HEK293 (cell line): Measurements from ENCODE around the gene USP24.

Experiments used
- HOXC10 ChIP-seq: sonication (generic); formaldehyde crosslinking; IDR thresholded peaks from 2 replicates; pipeline ENCODE4 v1.8.1; 2023; ENCODE audit warnings: mild to moderate bottlenecking, missing genetic modification reagents
- IKZF3 ChIP-seq: fragments of 450-650 bp; IDR thresholded peaks from 2 replicates; pipeline ENCODE4 v1.5.0; 2018; ENCODE audit warnings: missing biosample characterization, mild to moderate bottlenecking, missing genetic modification characterization, moderate library complexity
- KLF1 ChIP-seq: fragments of 450-650 bp; formaldehyde crosslinking; IDR thresholded peaks from 2 replicates; pipeline ENCODE4 v1.5.1; 2016; ENCODE audit warnings: missing biosample characterization, missing genetic modification characterization
- OVOL3 ChIP-seq: fragments of 450-650 bp; formaldehyde crosslinking; IDR thresholded peaks from 2 replicates; pipeline ENCODE4 v1.5.1; 2016; ENCODE audit warnings: missing biosample characterization, missing genetic modification characterization
- PATZ1 ChIP-seq: fragments of 450-650 bp; formaldehyde crosslinking; IDR thresholded peaks from 2 replicates; pipeline ENCODE4 v1.5.1; 2016; ENCODE audit warnings: missing biosample characterization, missing genetic modification characterization
- SCRT1 ChIP-seq: fragments of 450-650 bp; formaldehyde crosslinking; IDR thresholded peaks from 2 replicates; pipeline ENCODE4 v1.5.1; 2016; ENCODE audit warnings: missing biosample characterization, missing genetic modification characterization, borderline replicate concordance
- SP7 ChIP-seq: fragments of 450-650 bp; formaldehyde crosslinking; IDR thresholded peaks from 2 replicates; pipeline ENCODE4 v1.5.1; 2016; ENCODE audit warnings: missing biosample characterization, missing genetic modification characterization
- ZBTB11 ChIP-seq: fragments of 450-650 bp; formaldehyde crosslinking; conservative IDR thresholded peaks from 2 replicates; pipeline ENCODE4 v1.5.1; 2016; ENCODE audit warnings: low read depth, missing biosample characterization, missing genetic modification characterization
- ZFP69B ChIP-seq: fragments of 450-650 bp; formaldehyde crosslinking; IDR thresholded peaks from 2 replicates; pipeline ENCODE4 v1.5.1; 2016; ENCODE audit warnings: missing biosample characterization, missing genetic modification characterization
- ZNF10 ChIP-seq: fragments of 450-650 bp; formaldehyde crosslinking; IDR thresholded peaks from 2 replicates; pipeline ENCODE4 v1.5.1; 2017; ENCODE audit warnings: missing biosample characterization, missing genetic modification characterization
- ZNF155 ChIP-seq: fragments of 450-650 bp; formaldehyde crosslinking; IDR thresholded peaks from 2 replicates; pipeline ENCODE4 v1.5.1; 2016; ENCODE audit warnings: missing biosample characterization, missing genetic modification characterization
- ZNF23 ChIP-seq: fragments of 450-650 bp; formaldehyde crosslinking; IDR thresholded peaks from 2 replicates; pipeline ENCODE4 v1.5.1; 2016; ENCODE audit warnings: missing biosample characterization, missing genetic modification characterization, borderline replicate concordance
- ZNF501 ChIP-seq: fragments of 450-650 bp; formaldehyde crosslinking; IDR thresholded peaks from 2 replicates; pipeline ENCODE4 v1.5.1; 2016; ENCODE audit warnings: missing biosample characterization, missing genetic modification characterization
- ZNF580 ChIP-seq: fragments of 450-650 bp; formaldehyde crosslinking; IDR thresholded peaks from 2 replicates; pipeline ENCODE4 v1.5.1; 2016; ENCODE audit warnings: missing biosample characterization, missing genetic modification characterization
- ZNF585B ChIP-seq: fragments of 450-650 bp; formaldehyde crosslinking; IDR thresholded peaks from 2 replicates; pipeline ENCODE4 v1.5.1; 2016; ENCODE audit warnings: missing biosample characterization, missing genetic modification characterization
- ZNF600 ChIP-seq: fragments of 450-650 bp; formaldehyde crosslinking; IDR thresholded peaks from 2 replicates; pipeline ENCODE4 v1.5.1; 2016; ENCODE audit warnings: missing biosample characterization, missing genetic modification characterization
- ZNF623 ChIP-seq: fragments of 450-650 bp; formaldehyde crosslinking; IDR thresholded peaks from 2 replicates; pipeline ENCODE4 v1.5.1; 2016; ENCODE audit warnings: missing biosample characterization, missing genetic modification characterization
- ZNF626 ChIP-seq: fragments of 450-650 bp; sonication (Bioruptor Pico); formaldehyde crosslinking; IDR thresholded peaks from 2 replicates; pipeline ENCODE4 v1.5.1; 2018; ENCODE audit warnings: missing biosample characterization, missing genetic modification characterization, inconsistent platforms
- ZNF664 ChIP-seq: fragments of 450-650 bp; formaldehyde crosslinking; IDR thresholded peaks from 2 replicates; pipeline ENCODE4 v1.5.1; 2016; ENCODE audit warnings: missing biosample characterization, missing genetic modification characterization
- ZSCAN30 ChIP-seq: fragments of 450-650 bp; IDR thresholded peaks from 2 replicates; pipeline ENCODE4 v1.5.1; 2018; ENCODE audit warnings: missing biosample characterization, mild to moderate bottlenecking, missing genetic modification characterization, moderate library complexity
- ZXDB ChIP-seq: fragments of 450-650 bp; formaldehyde crosslinking; IDR thresholded peaks from 2 replicates; pipeline ENCODE4 v1.5.1; 2016; ENCODE audit warnings: missing biosample characterization, missing genetic modification characterization
- TF ChIP-seq, protein P1 (sequence below): fragments of 450-650 bp; formaldehyde crosslinking; IDR thresholded peaks from 2 replicates; pipeline ENCODE4 v1.5.1; 2016; ENCODE audit warnings: missing biosample characterization, missing genetic modification characterization
- TF ChIP-seq, protein P2 (sequence below): fragments of 450-650 bp; formaldehyde crosslinking; IDR thresholded peaks from 2 replicates; pipeline ENCODE4 v1.5.1; 2016; ENCODE audit warnings: missing biosample characterization, missing genetic modification characterization
- TF ChIP-seq, protein P3 (sequence below): fragments of 450-650 bp; formaldehyde crosslinking; IDR thresholded peaks from 2 replicates; pipeline ENCODE4 v1.5.1; 2016; ENCODE audit warnings: missing biosample characterization, missing genetic modification characterization
- TF ChIP-seq, protein P4 (sequence below): fragments of 450-650 bp; formaldehyde crosslinking; IDR thresholded peaks from 2 replicates; pipeline ENCODE4 v1.5.1; 2016; ENCODE audit warnings: missing biosample characterization, missing genetic modification characterization

Gene USP24

DNA sequence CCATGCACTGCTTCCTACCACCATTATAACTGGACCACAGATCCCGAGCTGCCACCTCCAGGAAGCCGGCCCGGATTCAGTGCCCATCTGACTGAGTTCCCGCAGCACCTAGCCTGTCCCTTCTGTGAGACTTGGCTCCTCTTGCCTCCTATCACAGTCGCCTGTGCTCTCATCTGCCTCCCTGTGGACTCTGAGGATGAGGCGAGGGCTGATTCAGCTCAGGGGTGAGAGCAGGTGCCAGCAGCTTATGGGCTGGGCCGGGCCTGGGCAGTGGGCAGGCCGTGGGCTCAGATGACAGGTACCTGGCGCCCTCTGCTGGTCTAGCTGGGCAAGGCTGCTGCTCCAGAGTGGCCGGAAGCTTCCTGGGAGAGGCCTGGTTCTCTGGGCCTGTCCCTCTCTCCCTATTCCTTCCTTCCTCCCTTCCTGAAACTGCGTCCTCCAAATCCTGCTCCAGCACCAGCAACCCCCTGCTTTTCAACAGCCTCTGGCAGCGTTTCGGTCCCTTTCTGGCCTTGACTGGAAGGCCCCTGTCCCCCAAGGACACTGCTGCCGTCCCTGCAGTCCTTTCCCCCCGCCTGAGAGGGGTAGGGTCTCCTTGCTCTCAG is 193.1 kb downstream of the USP24 start (continued):
- no peak for TF ChIP-seq OVOL3 (tag by site-specific recombination)
- 0 out of 2 replicates have a peak, but pooled peaks have one; percentile 19 for TF ChIP-seq ZNF600
- TF ChIP-seq, protein P1, sequence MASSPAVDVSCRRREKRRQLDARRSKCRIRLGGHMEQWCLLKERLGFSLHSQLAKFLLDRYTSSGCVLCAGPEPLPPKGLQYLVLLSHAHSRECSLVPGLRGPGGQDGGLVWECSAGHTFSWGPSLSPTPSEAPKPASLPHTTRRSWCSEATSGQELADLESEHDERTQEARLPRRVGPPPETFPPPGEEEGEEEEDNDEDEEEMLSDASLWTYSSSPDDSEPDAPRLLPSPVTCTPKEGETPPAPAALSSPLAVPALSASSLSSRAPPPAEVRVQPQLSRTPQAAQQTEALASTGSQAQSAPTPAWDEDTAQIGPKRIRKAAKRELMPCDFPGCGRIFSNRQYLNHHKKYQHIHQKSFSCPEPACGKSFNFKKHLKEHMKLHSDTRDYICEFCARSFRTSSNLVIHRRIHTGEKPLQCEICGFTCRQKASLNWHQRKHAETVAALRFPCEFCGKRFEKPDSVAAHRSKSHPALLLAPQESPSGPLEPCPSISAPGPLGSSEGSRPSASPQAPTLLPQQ, result peak; percentile 33; the same call in 1 of the 2 replicates
- TF ChIP-seq HOXC10 (CRISPR knock-in tag), result no peak
- peak; percentile 30; the same call in 1 of the 2 replicates for TF ChIP-seq ZNF580 (tag by site-specific recombination)
- 0 out of 2 replicates have a peak, but pooled peaks have one; percentile 10 for TF ChIP-seq ZXDB (tag by site-specific recombination)
- TF ChIP-seq ZNF626 (tag by site-specific recombination), result no peak
- peak; percentile 70; the same call in 1 of the 2 replicates for TF ChIP-seq ZSCAN30 (tag by site-specific recombination)
- TF ChIP-seq SCRT1 (tag by site-specific recombination), result no peak
- no peak for TF ChIP-seq ZNF155 (tag by site-specific recombination)
- TF ChIP-seq ZNF10 (tag by site-specific recombination), result peak; percentile 96
- no peak for TF ChIP-seq KLF1 (tag by site-specific recombination)
- no peak for TF ChIP-seq ZNF623 (tag by site-specific recombination)
- TF ChIP-seq ZFP69B (tag by site-specific recombination), result no peak
- peak; percentile 14; the same call in 1 of the 2 replicates for TF ChIP-seq IKZF3
- TF ChIP-seq PATZ1 (tag by site-specific recombination), result peak; percentile 28; the same call in 1 of the 2 replicates
- TF ChIP-seq SP7 (tag by site-specific recombination), result peak; percentile 46; the same call in 1 of the 2 replicates
- TF ChIP-seq ZNF23 (tag by site-specific recombination), result no peak
- TF ChIP-seq ZNF501 (tag by site-specific recombination), result 0 out of 2 replicates have a peak, but pooled peaks have one; percentile 24
- no peak for TF ChIP-seq ZNF585B (tag by site-specific recombination)
- peak; percentile 26; the same call in 1 of the 2 replicates for TF ChIP-seq ZNF664 (tag by site-specific recombination)
- TF ChIP-seq, protein P2, sequence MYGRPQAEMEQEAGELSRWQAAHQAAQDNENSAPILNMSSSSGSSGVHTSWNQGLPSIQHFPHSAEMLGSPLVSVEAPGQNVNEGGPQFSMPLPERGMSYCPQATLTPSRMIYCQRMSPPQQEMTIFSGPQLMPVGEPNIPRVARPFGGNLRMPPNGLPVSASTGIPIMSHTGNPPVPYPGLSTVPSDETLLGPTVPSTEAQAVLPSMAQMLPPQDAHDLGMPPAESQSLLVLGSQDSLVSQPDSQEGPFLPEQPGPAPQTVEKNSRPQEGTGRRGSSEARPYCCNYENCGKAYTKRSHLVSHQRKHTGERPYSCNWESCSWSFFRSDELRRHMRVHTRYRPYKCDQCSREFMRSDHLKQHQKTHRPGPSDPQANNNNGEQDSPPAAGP, result peak; percentile 65; the same call in 1 of the 2 replicates
- TF ChIP-seq, protein P3, sequence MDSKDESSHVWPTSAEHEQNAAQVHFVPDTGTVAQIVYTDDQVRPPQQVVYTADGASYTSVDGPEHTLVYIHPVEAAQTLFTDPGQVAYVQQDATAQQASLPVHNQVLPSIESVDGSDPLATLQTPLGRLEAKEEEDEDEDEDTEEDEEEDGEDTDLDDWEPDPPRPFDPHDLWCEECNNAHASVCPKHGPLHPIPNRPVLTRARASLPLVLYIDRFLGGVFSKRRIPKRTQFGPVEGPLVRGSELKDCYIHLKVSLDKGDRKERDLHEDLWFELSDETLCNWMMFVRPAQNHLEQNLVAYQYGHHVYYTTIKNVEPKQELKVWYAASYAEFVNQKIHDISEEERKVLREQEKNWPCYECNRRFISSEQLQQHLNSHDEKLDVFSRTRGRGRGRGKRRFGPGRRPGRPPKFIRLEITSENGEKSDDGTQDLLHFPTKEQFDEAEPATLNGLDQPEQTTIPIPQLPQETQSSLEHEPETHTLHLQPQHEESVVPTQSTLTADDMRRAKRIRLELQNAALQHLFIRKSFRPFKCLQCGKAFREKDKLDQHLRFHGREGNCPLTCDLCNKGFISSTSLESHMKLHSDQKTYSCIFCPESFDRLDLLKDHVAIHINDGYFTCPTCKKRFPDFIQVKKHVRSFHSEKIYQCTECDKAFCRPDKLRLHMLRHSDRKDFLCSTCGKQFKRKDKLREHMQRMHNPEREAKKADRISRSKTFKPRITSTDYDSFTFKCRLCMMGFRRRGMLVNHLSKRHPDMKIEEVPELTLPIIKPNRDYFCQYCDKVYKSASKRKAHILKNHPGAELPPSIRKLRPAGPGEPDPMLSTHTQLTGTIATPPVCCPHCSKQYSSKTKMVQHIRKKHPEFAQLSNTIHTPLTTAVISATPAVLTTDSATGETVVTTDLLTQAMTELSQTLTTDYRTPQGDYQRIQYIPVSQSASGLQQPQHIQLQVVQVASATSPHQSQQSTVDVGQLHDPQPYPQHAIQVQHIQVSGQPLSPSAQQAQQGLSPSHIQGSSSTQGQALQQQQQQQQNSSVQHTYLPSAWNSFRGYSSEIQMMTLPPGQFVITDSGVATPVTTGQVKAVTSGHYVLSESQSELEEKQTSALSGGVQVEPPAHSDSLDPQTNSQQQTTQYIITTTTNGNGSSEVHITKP (tag by site-specific recombination), result peak; percentile 36; the same call in 1 of the 2 replicates
- TF ChIP-seq, protein P4, sequence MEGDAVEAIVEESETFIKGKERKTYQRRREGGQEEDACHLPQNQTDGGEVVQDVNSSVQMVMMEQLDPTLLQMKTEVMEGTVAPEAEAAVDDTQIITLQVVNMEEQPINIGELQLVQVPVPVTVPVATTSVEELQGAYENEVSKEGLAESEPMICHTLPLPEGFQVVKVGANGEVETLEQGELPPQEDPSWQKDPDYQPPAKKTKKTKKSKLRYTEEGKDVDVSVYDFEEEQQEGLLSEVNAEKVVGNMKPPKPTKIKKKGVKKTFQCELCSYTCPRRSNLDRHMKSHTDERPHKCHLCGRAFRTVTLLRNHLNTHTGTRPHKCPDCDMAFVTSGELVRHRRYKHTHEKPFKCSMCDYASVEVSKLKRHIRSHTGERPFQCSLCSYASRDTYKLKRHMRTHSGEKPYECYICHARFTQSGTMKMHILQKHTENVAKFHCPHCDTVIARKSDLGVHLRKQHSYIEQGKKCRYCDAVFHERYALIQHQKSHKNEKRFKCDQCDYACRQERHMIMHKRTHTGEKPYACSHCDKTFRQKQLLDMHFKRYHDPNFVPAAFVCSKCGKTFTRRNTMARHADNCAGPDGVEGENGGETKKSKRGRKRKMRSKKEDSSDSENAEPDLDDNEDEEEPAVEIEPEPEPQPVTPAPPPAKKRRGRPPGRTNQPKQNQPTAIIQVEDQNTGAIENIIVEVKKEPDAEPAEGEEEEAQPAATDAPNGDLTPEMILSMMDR (tag by site-specific recombination), result peak; percentile 98
- TF ChIP-seq ZBTB11, result 0 out of 2 replicates have a peak, but pooled peaks have one; percentile 42
